ENCODE data around the gene SYN1.

Gene SYN1

GRCh38 chrX:47579537-47579936, 40.1 kb downstream of the SYN1 start:
- TF ChIP-seq CTCF (IDR thresholded peaks at IDR 0.05; ENCODE audit: low read depth, low read length, missing control alignments), result no peak
- no peak for DNase-seq (ENCODE audit: low read depth)
- H3K4me3 ChIP-seq (ENCODE audit: low read depth, low read length), result no peak overlapping the region

DNA sequence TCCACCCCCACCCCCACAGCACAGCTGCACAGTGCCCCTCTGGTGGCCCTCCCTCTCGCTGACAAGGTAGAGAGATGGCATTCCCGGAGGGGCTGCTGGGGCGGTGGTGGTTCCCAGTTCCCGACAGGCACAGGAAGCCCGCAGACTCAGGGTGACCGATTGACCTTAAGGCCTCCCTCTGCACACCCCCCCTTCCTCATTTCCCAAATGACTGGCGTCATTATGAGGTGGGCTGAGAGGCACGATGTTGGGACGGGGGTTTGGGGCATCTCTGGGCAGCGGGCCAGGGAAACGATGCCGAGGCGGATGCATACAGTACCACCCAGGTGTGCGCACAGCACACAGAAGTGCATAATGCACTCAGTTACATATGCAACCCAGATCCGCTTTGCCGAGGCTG, 41.0 kb downstream of the SYN1 start:
- H3K4me3 ChIP-seq (ENCODE audit: low read depth, low read length), result no peak overlapping the region
- no peak for TF ChIP-seq CTCF (IDR thresholded peaks at IDR 0.05; ENCODE audit: low read depth, low read length, missing control alignments)
- no peak for DNase-seq (ENCODE audit: low read depth)

DNA sequence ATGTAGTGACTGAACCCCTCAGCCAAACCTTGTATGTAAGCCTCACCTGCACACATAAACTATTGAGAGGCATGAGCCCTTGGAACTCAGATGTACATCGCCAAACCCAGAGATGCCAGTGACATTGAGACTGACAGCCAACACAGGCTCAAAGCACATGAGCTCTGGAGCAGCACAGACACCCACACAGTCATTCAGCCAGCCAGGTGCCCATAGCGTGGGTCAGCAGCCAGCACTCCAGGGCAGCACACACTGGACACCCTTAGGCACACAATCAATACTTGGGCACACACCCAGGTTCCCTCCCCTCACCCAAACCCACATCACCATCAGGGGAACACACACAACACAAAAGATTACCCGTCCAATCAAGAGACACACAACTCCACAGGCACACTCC, 41.8 kb downstream of the SYN1 start:
- no peak for DNase-seq (ENCODE audit: low read depth)
- H3K4me3 ChIP-seq (ENCODE audit: low read depth, low read length), result no peak overlapping the region
- TF ChIP-seq CTCF (IDR thresholded peaks at IDR 0.05; ENCODE audit: low read depth, low read length, missing control alignments), result no peak

- no peak for TF ChIP-seq CTCF (IDR thresholded peaks at IDR 0.05; ENCODE audit: low read depth, low read length, missing control alignments)
- no peak for DNase-seq (ENCODE audit: low read depth)
- H3K4me3 ChIP-seq (ENCODE audit: low read depth, low read length), result no peak overlapping the region
These were observed 42.2 kb downstream of the SYN1 start for GRCh38 chrX:47577424-47577823.

- no peak overlapping the region for H3K4me3 ChIP-seq (ENCODE audit: low read depth, low read length)
- DNase-seq (ENCODE audit: low read depth), result no peak
- TF ChIP-seq CTCF (IDR thresholded peaks at IDR 0.05; ENCODE audit: low read depth, low read length, missing control alignments), result no peak
These were observed 43.4 kb downstream of the SYN1 start for GRCh38 chrX:47576021-47576898.

GRCh38 chrX:47574547-47575301, 44.9 kb downstream of the SYN1 start:
- TF ChIP-seq CTCF (IDR thresholded peaks at IDR 0.05; ENCODE audit: low read depth, low read length, missing control alignments), result no peak
- DNase-seq (ENCODE audit: low read depth), result no peak
- no peak overlapping the region for H3K4me3 ChIP-seq (ENCODE audit: low read depth, low read length)

All from GM12864 (cell line).